Liver (tissue), 9 donors: ENCODE data around the gene PDLIM3. TPM values are rescaled to one million over a fixed set of nuclear protein-coding genes. Genes with fewer than 3 reads are reported as not detected.

Experiments
- DNase-seq: peaks from one replicate; pipeline ENCODE4 v3.0.0-alpha.2; 2017; ENCODE audit warnings: low spot score
- H3K27ac ChIP-seq, 2 donors: one replicate each; pipeline ENCODE4 v1.7.0; 2013; ENCODE audit warnings: inconsistent platforms in 2 of 2, low read length in 2 of 2, control low read depth in 1 of 2, low read depth in 1 of 2, mild to moderate bottlenecking in 1 of 2
- H3K27me3 ChIP-seq, 4 donors: one replicate each; pipeline versions ENCODE4 v1.6.1 to v1.7.0; 2013; ENCODE audit warnings: low read length in 3 of 4, inconsistent platforms in 1 of 4, mild to moderate bottlenecking in 1 of 4, moderate library complexity in 1 of 4; ENCODE audit not compliant: control insufficient read depth in 4 of 4, insufficient read depth in 4 of 4
- H3K36me3 ChIP-seq, 4 donors: one replicate each; pipeline versions ENCODE4 v1.6.1 to v1.7.0; 2013; ENCODE audit warnings: low read length in 3 of 4, mild to moderate bottlenecking in 3 of 4, low read depth in 1 of 4, moderate library complexity in 1 of 4; ENCODE audit not compliant: control insufficient read depth in 4 of 4, insufficient read depth in 3 of 4
- H3K4me1 ChIP-seq, 4 donors: one replicate each; pipeline versions ENCODE4 v1.6.1 to v1.7.0; 2013; ENCODE audit warnings: low read length in 3 of 4, mild to moderate bottlenecking in 3 of 4, moderate library complexity in 1 of 4; ENCODE audit not compliant: control insufficient read depth in 4 of 4, insufficient read depth in 4 of 4
- H3K4me3 ChIP-seq, 3 donors: one replicate each; pipeline versions ENCODE4 v1.6.1 to v1.7.0; 2013; ENCODE audit warnings: low read length in 3 of 3, control low read depth in 1 of 3, low read depth in 1 of 3, mild to moderate bottlenecking in 1 of 3
- H3K9ac ChIP-seq, 2 donors: one replicate each; pipeline ENCODE4 v1.7.0; 2013; ENCODE audit warnings: low read length in 2 of 2, mild to moderate bottlenecking in 2 of 2, moderate library complexity in 2 of 2, control low read depth in 1 of 2, low read depth in 1 of 2
- H3K9me3 ChIP-seq, 4 donors: one replicate each; pipeline versions ENCODE4 v1.6.1 to v1.7.0; 2013; ENCODE audit warnings: low read length in 3 of 4; ENCODE audit not compliant: control insufficient read depth in 4 of 4
- CTCF ChIP-seq: fragments of 150-350 bp; IDR thresholded peaks from 2 replicates; pipeline ENCODE4 v1.5.1; 2017; ENCODE audit warnings: improper control_type of control experiment, low read depth, low read length; ENCODE audit not compliant: missing input control
- EGR1 ChIP-seq, 2 donors: IDR thresholded peaks; 2 replicates each; pipeline ENCODE4 v1.6.1; 2016 to 2018; ENCODE audit warnings: antibody characterized with exemption in 2 of 2, low read depth in 2 of 2
- FOXA1 ChIP-seq: IDR thresholded peaks from 2 replicates; pipeline ENCODE4 v1.6.1; 2016; ENCODE audit warnings: antibody characterized with exemption
- FOXA2 ChIP-seq: IDR thresholded peaks from 2 replicates; pipeline ENCODE4 v1.6.1; 2016; ENCODE audit warnings: antibody characterized with exemption
- GABPA ChIP-seq, 2 donors: IDR thresholded peaks in 1 of 2; conservative IDR thresholded peaks in 1 of 2; 2 replicates each; pipeline ENCODE4 v1.6.1; 2016; ENCODE audit warnings: antibody characterized with exemption in 2 of 2, mild to moderate bottlenecking in 1 of 2, moderate library complexity in 1 of 2
- HNF4A ChIP-seq, 2 donors: conservative IDR thresholded peaks; 2 replicates each; pipeline ENCODE4 v1.6.1; 2016; ENCODE audit warnings: antibody characterized with exemption in 2 of 2, mild to moderate bottlenecking in 2 of 2
- MAX ChIP-seq: IDR thresholded peaks from 2 replicates; pipeline ENCODE4 v1.6.1; 2016; ENCODE audit warnings: antibody characterized with exemption
- NR2F2 ChIP-seq: IDR thresholded peaks from 2 replicates; pipeline ENCODE4 v1.6.1; 2016; ENCODE audit warnings: antibody characterized with exemption
- RAD21 ChIP-seq, 2 donors: IDR thresholded peaks; 2 replicates each; pipeline ENCODE4 v1.6.1; 2016; ENCODE audit warnings: antibody characterized with exemption in 2 of 2, mild to moderate bottlenecking in 2 of 2
- REST ChIP-seq: IDR thresholded peaks from 2 replicates; pipeline ENCODE4 v1.6.1; 2016; ENCODE audit warnings: antibody characterized with exemption, mild to moderate bottlenecking
- RXRA ChIP-seq, 2 donors: IDR thresholded peaks; 2 replicates each; pipeline ENCODE4 v1.6.1; 2017 to 2018; ENCODE audit warnings: antibody characterized with exemption in 2 of 2, mild to moderate bottlenecking in 1 of 2
- SP1 ChIP-seq: IDR thresholded peaks from 2 replicates; pipeline ENCODE4 v1.6.1; 2018; ENCODE audit warnings: antibody characterized with exemption, mild to moderate bottlenecking
- YY1 ChIP-seq: IDR thresholded peaks from 2 replicates; pipeline ENCODE4 v1.6.1; 2016; ENCODE audit warnings: antibody characterized with exemption, mild to moderate bottlenecking
- ZBTB33 ChIP-seq: IDR thresholded peaks from 2 replicates; pipeline ENCODE4 v1.6.1; 2016; ENCODE audit warnings: antibody characterized with exemption
- WGBS: extraction: QIAGEN DNeasy Blood & Tissue Kit; methylation state at CpG from one replicate; pipeline ENCODE4 v1.1.7; 2013; 5-methylcytosine and 5-hydroxymethylcytosine counted together
- polyA plus RNA-seq, 2 donors: library from polyadenylated mRNA; stranded (reverse) in 1 of 2; unstranded in 1 of 2; fragments of 200-250 nt in 1 of 2; fragments of >200 nt in 1 of 2; fragmentation: Nextera tagmentation in 1 of 2; extraction: Ambion mirVana in 1 of 2; gene quantifications; one replicate each; pipeline versions ENCODE4 v1.2.1 to v1.2.3, GENCODE V29; 2013 to 2015
- total RNA-seq, 2 donors: library from RNA; depleted of rRNA; stranded (reverse); fragments of >200 nt; gene quantifications; one replicate each; pipeline ENCODE4 v1.2.3, GENCODE V29; 2014
- TF ChIP-seq, protein P1 (sequence below): IDR thresholded peaks from 2 replicates; pipeline ENCODE4 v1.6.1; 2016; ENCODE audit warnings: antibody characterized with exemption
- donor health status: healthy.
- donor health status: healthy.
- donor health status: healthy.
- donor health status: healthy.
- donor health status: healthy.

Gene PDLIM3
- total and polyA plus RNA-seq, 4 donors: 0.58 to 8.8 (median 3.3) TPM

DNA sequence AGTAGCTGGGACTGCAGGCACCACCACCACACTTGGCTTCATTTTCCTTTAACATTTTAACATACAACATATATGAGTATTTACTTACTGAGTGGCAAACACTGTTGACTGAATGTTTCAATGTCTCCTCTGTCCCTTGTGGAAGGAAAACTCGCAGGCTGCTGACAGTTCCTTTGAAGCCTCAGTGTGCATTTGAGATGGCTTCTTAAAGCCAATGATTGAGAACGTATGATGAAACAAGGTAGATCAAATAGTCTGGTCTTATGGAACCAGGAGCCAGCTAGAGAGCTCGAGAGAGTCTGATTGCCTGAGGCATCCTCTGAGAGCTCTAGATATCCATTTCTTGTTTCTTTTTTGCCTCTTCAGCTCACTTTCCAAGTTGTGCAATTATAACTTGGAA, 43.0 kb upstream of the PDLIM3 start:
- Histone ChIP-seq H3K9ac (no peak overlapping the region), H3K4me1 (no peaks in the 10 kb centered on the region), H3K27ac (no peak overlapping the region), H3K9me3 (no peaks in the 10 kb centered on the region), H3K4me3 (no peak overlapping the region), H3K27me3 (no peaks in the 10 kb centered on the region), H3K36me3 (no peaks in the 10 kb centered on the region)
- WGBS: 84% methylated on average over 3 of the region's 3 CpGs
- no peak for DNase-seq
- TF ChIP-seq FOXA1 (no peak), RAD21 (IDR thresholded peaks at IDR 0.05) (no peak), REST (no peak), ZBTB33 (no peak), HNF4A (conservative IDR thresholded peaks at IDR 0.05) (no peak), FOXA2 (no peak), CTCF (no peak), NR2F2 (no peak), EGR1 (IDR thresholded peaks at IDR 0.05; ENCODE audit: low read depth in 2 of 2) (no peak), MAX (no peak), RXRA (IDR thresholded peaks at IDR 0.05) (no peak), YY1 (no peak), GABPA (IDR thresholded peaks at IDR 0.05 in 1 of 2, conservative IDR thresholded peaks at IDR 0.05 in 1 of 2) (no peak), SP1 (no peak)
- TF ChIP-seq, protein P1, sequence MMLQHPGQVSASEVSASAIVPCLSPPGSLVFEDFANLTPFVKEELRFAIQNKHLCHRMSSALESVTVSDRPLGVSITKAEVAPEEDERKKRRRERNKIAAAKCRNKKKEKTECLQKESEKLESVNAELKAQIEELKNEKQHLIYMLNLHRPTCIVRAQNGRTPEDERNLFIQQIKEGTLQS: no peak
